GM23248 (cell line): Measurements from ENCODE around the gene VRK1. TPM values are rescaled to one million over a fixed set of nuclear protein-coding genes. Genes with fewer than 3 reads are reported as not detected.

Source experiments
- DNase-seq: peaks from one replicate; pipeline ENCODE4 v3.0.0-alpha.2; 2015
- H2AFZ ChIP-seq: fragments of 200-600 bp; sonication (generic); 2 replicates; pipeline ENCODE4 v1.6.1; 2016; ENCODE audit warnings: antibody characterized with exemption
- H3F3A ChIP-seq: fragments of 200-600 bp; sonication (generic); 2 replicates; pipeline ENCODE4 v1.6.1; 2016; ENCODE audit warnings: mild to moderate bottlenecking, antibody characterized with exemption, mixed run types; ENCODE audit not compliant: insufficient read depth
- H3K27ac ChIP-seq: fragments of 200-600 bp; sonication (generic); 2 replicates; pipeline ENCODE4 v1.5.1; 2016; ENCODE audit warnings: mild to moderate bottlenecking
- H3K27me3 ChIP-seq: fragments of 200-600 bp; sonication (generic); replicated peaks from 2 replicates; pipeline ENCODE4 v1.6.1; 2016; ENCODE audit warnings: mild to moderate bottlenecking; ENCODE audit not compliant: insufficient read depth
- H3K36me3 ChIP-seq: fragments of 200-600 bp; sonication (generic); 2 replicates; pipeline ENCODE4 v1.6.1; 2016; ENCODE audit warnings: low read depth, mild to moderate bottlenecking
- H3K4me1 ChIP-seq: fragments of 200-600 bp; sonication (generic); 2 replicates; pipeline ENCODE4 v1.6.1; 2016; ENCODE audit warnings: mild to moderate bottlenecking; ENCODE audit not compliant: insufficient read depth
- H3K4me2 ChIP-seq: fragments of 200-600 bp; sonication (generic); one replicate; pipeline ENCODE4 v1.6.1; 2016; ENCODE audit warnings: mild to moderate bottlenecking; ENCODE audit not compliant: unreplicated experiment
- H3K4me3 ChIP-seq: fragments of 200-600 bp; sonication (generic); 2 replicates; pipeline ENCODE4 v1.5.1; 2016; ENCODE audit warnings: mild to moderate bottlenecking
- H3K79me2 ChIP-seq: fragments of 200-600 bp; sonication (generic); 2 replicates; pipeline ENCODE4 v1.6.1; 2016; ENCODE audit warnings: mild to moderate bottlenecking; ENCODE audit not compliant: insufficient read depth
- H3K9ac ChIP-seq: fragments of 200-600 bp; sonication (generic); 2 replicates; pipeline ENCODE4 v1.6.1; 2016; ENCODE audit warnings: mild to moderate bottlenecking
- H3K9me2 ChIP-seq: fragments of 200-600 bp; sonication (generic); 2 replicates; pipeline ENCODE4 v1.6.1; 2016; ENCODE audit warnings: mixed run types, mild to moderate bottlenecking, moderate library complexity; ENCODE audit not compliant: insufficient read depth
- H3K9me3 ChIP-seq: fragments of 200-600 bp; sonication (generic); one replicate; pipeline ENCODE4 v1.6.1; 2017; ENCODE audit warnings: low read depth
- H4K20me1 ChIP-seq: fragments of 200-600 bp; sonication (generic); 2 replicates; pipeline ENCODE4 v1.6.0; 2016; ENCODE audit not compliant: insufficient read depth
- EZH2 ChIP-seq: fragments of 200-600 bp; sonication (generic); IDR thresholded peaks from 2 replicates; pipeline ENCODE4 v1.6.1; 2018; ENCODE audit warnings: antibody characterized with exemption, mild to moderate bottlenecking; ENCODE audit not compliant: insufficient read depth, poor library complexity, severe bottlenecking
- EZH2phosphoT487 ChIP-seq: fragments of 200-600 bp; sonication (generic); IDR thresholded peaks from 2 replicates; pipeline ENCODE4 v1.6.1; 2018; ENCODE audit warnings: antibody characterized with exemption, moderate library complexity, mild to moderate bottlenecking, low read depth; ENCODE audit not compliant: insufficient read depth
- WGBS, 2 experiments: methylation state at CpG; one replicate each; pipeline ENCODE4 v1.1.6; 2015 to 2017; ENCODE audit warnings: low lambda C conversion rate in 2 of 2, low coverage in 1 of 2; ENCODE audit errors: missing lambda C conversion rate in 2 of 2; 5-methylcytosine and 5-hydroxymethylcytosine counted together
- in situ Hi-C: fragments of 300-500 bp; cut with MboI; formaldehyde crosslinking; loops from 2 replicates; pipeline ENCODE4 v1.15.0; 2020
- polyA plus RNA-seq: library from polyadenylated mRNA; unstranded; fragments of >200 nt; fragmentation: Nextera tagmentation; extraction: Ambion mirVana; gene quantifications from 2 replicates; pipeline ENCODE4 v1.2.1, GENCODE V29; 2016
- total RNA-seq: library from RNA; depleted of rRNA; stranded (reverse); fragments of >200 nt; shearing (Covaris generic); gene quantifications from 2 replicates; pipeline ENCODE4 v1.2.3, GENCODE V29; 2014

The VRK1 gene
- total and polyA plus RNA-seq, 2 experiments from 2014 or later, result 17.3 to 19.1 TPM

DNA sequence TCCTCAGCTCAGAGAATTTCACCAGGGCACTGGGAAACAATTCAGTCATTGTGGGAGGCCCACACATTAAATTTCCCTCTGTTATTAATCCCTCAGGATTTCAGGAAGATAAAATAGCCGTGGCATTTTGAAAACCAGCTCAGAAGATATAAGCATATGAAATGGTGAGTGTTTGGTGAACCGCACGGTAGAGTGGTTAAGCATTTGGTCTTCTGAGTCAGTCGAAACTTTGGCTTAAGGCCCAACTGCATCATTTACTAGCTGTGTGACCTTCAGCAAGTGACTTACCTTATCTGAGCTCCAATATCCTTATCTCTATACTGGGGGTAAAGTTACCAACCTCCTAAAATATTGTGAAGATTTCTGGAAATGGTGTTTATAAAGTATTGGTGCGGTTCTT lies 5.2 kb upstream of the VRK1 start:
- Histone ChIP-seq H2AFZ (no peak overlapping the region), H3K9ac (no peak overlapping the region), H4K20me1 (no peaks in the 10 kb centered on the region), H3F3A (no peaks in the 10 kb centered on the region), H3K36me3 (no peaks in the 10 kb centered on the region), H3K4me2 (no peak overlapping the region), H3K27ac (no peak overlapping the region), H3K4me1 (no peaks in the 10 kb centered on the region), H3K9me2 (no peaks in the 10 kb centered on the region), H3K9me3 (no peaks in the 10 kb centered on the region), H3K27me3 (no peaks in the 10 kb centered on the region; the same call in 1 of the 2 replicates), H3K4me3 (no peak overlapping the region), H3K79me2 (no peaks in the 10 kb centered on the region)
- no peak for DNase-seq
- 58 to 68% methylated on average over 5 of the region's 5 CpGs for WGBS, 2 experiments
- TF ChIP-seq EZH2, result no peak
- in situ Hi-C loops, result no loop called here

- Histone ChIP-seq H3K27me3 (no peaks in the 10 kb centered on the region; the same call in 1 of the 2 replicates), H3K9me2 (no peaks in the 10 kb centered on the region), H3K4me2 (no peak overlapping the region), H2AFZ (no peak overlapping the region), H3K9ac (no peak overlapping the region), H3F3A (no peaks in the 10 kb centered on the region), H3K27ac (no peak overlapping the region), H3K36me3 (no peaks in the 10 kb centered on the region), H4K20me1 (no peaks in the 10 kb centered on the region), H3K79me2 (peaks cover 1% of the 10 kb centered on the region), H3K4me1 (no peaks in the 10 kb centered on the region), H3K4me3 (no peak overlapping the region), H3K9me3 (no peaks in the 10 kb centered on the region)
- 43 to 51% methylated on average over 7 of the region's 7 CpGs for WGBS, 2 experiments
- in situ Hi-C loops, result no loop called here
- no peak for TF ChIP-seq EZH2
- no peak for TF ChIP-seq EZH2phosphoT487
- no peak for DNase-seq
Observed at GRCh38 chr14:96792591-96792990, 4.6 kb upstream of the VRK1 start.

DNA sequence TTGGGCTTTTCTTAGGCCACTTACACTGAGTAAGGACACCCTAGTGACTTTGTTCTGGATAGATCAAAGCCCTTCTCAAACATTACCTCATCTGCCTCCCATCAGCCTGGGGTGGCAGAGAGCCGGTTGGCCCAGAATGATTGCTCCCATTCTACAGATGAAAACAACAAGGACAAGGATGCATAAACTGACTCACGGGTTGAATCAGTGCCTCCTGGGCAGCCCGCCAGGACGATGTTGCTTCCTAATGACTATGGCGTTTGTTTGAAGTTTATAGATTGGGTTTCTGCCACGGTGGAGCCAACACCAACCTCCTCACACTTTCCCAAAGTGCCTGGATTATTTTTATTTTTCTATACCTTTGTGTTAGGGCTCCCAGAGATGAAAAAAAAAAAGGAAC lies 3.6 kb upstream of the VRK1 start:
- H3K27ac ChIP-seq, result no peak overlapping the region
- H3K9me2 ChIP-seq, result no peaks in the 10 kb centered on the region
- H3K9ac ChIP-seq, result no peak overlapping the region
- no peak overlapping the region for H2AFZ ChIP-seq
- no peaks in the 10 kb centered on the region for H3K36me3 ChIP-seq
- no peak overlapping the region for H3K4me2 ChIP-seq
- in situ Hi-C loops, result no loop called here
- TF ChIP-seq EZH2phosphoT487 (no peak), EZH2 (no peak)
- peaks cover 4% of the 10 kb centered on the region; the same call in 1 of the 2 replicates for H3K4me1 ChIP-seq
- H3K9me3 ChIP-seq, result no peaks in the 10 kb centered on the region
- peak; percentile 21 for DNase-seq
- WGBS, 2 experiments, result 16 to 17% methylated on average over 6 of the region's 6 CpGs
- no peaks in the 10 kb centered on the region for H3K27me3 ChIP-seq
- no peaks in the 10 kb centered on the region for H4K20me1 ChIP-seq
- H3F3A ChIP-seq, result no peaks in the 10 kb centered on the region
- H3K79me2 ChIP-seq, result peaks cover 11% of the 10 kb centered on the region
- H3K4me3 ChIP-seq, result no peak overlapping the region

GRCh38 chr14:96795109-96795828 lies 1.9 kb upstream of the VRK1 start:
- Histone ChIP-seq H3K9ac (no peak overlapping the region), H3K9me3 (no peaks in the 10 kb centered on the region), H3K79me2 (peaks cover 28% of the 10 kb centered on the region), H3K27me3 (no peaks in the 10 kb centered on the region), H2AFZ (no peak overlapping the region), H3K27ac (no peak overlapping the region), H4K20me1 (no peaks in the 10 kb centered on the region), H3K4me1 (peaks cover 7% of the 10 kb centered on the region; the same call in 1 of the 2 replicates), H3K9me2 (no peaks in the 10 kb centered on the region), H3K4me3 (no peak overlapping the region), H3K4me2 (no peak overlapping the region), H3F3A (no peaks in the 10 kb centered on the region), H3K36me3 (no peaks in the 10 kb centered on the region)
- in situ Hi-C loops, result no loop called here
- TF ChIP-seq EZH2phosphoT487, result no peak
- TF ChIP-seq EZH2, result no peak
- WGBS, 2 experiments, result 65 to 71% methylated on average over 9 of the region's 9 CpGs
- DNase-seq, result no peak
